ENCODE results near the gene GMNN.
"Not testable (repeated sequence)": the region's sequence is repeated elsewhere in the genome, so short reads cannot be mapped to it uniquely, and the experiment has no call there.

DNA sequence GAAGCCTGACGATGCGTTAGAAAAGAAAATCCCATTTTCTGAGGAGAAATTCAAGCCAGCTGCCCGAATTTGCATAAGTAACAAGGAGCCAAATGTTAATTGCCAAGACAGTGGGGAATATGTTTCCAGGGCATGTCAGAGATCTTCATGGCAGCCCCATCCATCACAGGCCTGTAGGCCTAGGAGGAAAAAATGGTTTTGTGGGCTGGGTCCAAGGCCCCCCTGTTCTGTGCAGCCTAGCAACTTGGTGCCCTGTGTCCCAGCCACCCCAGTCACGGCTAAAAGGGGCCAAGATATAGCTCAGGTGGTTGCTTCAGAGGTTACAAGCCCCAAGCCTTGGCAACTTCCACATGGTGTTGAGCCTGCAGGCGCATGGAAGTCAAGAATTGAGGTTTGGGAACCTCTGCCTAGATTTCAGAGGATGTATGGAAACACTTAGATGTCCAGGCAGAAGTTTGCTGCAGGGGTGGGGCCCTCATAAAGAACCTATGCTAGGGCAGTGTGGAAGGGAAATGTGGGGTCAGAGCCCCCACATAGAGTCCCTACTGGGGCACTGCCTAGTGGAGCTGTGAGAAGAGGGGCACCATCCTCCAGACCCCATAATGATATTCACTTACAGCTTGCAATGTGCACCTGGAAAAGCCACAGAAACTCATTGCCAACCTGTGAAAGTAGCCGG is 43.1 kb upstream of the GMNN start:
- TF ChIP-seq EZH2 (optimal IDR thresholded peaks at IDR 0.05; ENCODE audit: low read depth, low read length); EZH2phosphoT487 (IDR thresholded peaks at IDR 0.05; ENCODE audit: low read length): not testable (repeated sequence)
- TF ChIP-seq, protein P1, sequence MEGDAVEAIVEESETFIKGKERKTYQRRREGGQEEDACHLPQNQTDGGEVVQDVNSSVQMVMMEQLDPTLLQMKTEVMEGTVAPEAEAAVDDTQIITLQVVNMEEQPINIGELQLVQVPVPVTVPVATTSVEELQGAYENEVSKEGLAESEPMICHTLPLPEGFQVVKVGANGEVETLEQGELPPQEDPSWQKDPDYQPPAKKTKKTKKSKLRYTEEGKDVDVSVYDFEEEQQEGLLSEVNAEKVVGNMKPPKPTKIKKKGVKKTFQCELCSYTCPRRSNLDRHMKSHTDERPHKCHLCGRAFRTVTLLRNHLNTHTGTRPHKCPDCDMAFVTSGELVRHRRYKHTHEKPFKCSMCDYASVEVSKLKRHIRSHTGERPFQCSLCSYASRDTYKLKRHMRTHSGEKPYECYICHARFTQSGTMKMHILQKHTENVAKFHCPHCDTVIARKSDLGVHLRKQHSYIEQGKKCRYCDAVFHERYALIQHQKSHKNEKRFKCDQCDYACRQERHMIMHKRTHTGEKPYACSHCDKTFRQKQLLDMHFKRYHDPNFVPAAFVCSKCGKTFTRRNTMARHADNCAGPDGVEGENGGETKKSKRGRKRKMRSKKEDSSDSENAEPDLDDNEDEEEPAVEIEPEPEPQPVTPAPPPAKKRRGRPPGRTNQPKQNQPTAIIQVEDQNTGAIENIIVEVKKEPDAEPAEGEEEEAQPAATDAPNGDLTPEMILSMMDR (IDR thresholded peaks at IDR 0.05; ENCODE audit: low read length): not testable (repeated sequence)
